HEK293 (cell line): ENCODE results near the gene SULT2B1.

Source experiments
- ATF2 ChIP-seq: fragments of 450-650 bp; formaldehyde crosslinking; IDR thresholded peaks from 2 replicates; pipeline ENCODE4 v1.5.1; 2016; ENCODE audit warnings: missing biosample characterization, missing genetic modification characterization, low read depth
- TCF7L2 ChIP-seq: IDR thresholded peaks from 2 replicates; pipeline ENCODE4 v1.6.1; 2011; ENCODE audit warnings: low read depth, mild to moderate bottlenecking, inconsistent platforms, low read length, moderate library complexity, borderline replicate concordance
- ZNF302 ChIP-seq: fragments of 450-650 bp; formaldehyde crosslinking; IDR thresholded peaks from 2 replicates; pipeline ENCODE4 v1.5.1; 2016; ENCODE audit warnings: missing biosample characterization, missing genetic modification characterization, low read depth
- ZNF423 ChIP-seq: fragments of 450-650 bp; formaldehyde crosslinking; IDR thresholded peaks from 2 replicates; pipeline ENCODE4 v1.5.1; 2016; ENCODE audit warnings: missing biosample characterization, missing genetic modification characterization
- ZNF660 ChIP-seq: fragments of 450-650 bp; IDR thresholded peaks from 2 replicates; pipeline ENCODE4 v1.5.1; 2018; ENCODE audit warnings: missing biosample characterization, mild to moderate bottlenecking, missing genetic modification characterization
- TF ChIP-seq, protein P1 (sequence below): IDR thresholded peaks from 2 replicates; pipeline ENCODE4 v1.6.1; 2011; ENCODE audit warnings: mild to moderate bottlenecking, low read depth, low read length, borderline replicate concordance
- TF ChIP-seq, protein P2 (sequence below): fragments of 450-650 bp; formaldehyde crosslinking; IDR thresholded peaks from 2 replicates; pipeline ENCODE4 v1.5.1; 2016; ENCODE audit warnings: missing biosample characterization, missing genetic modification characterization

DNA sequence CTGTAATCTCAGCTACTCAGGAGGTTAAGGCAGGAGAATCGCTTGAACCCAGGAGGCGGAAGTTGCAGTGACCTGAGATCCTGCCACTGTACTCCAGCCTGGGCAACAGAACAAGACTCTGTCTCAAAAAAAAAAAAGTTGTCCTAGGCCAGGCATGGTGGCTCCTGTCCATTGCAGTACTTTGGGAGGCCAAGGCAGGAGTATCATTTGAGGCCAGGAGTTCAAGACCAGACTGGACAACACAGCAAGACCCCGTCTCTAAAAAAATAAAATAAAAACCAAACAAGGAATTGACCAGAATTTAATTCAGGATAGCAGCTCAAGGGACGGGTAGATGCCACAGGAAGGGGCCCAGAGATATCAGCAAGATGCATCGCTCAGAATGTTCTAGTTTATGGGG, 4.9 kb downstream of the SULT2B1 start:
- TF ChIP-seq, protein P1, sequence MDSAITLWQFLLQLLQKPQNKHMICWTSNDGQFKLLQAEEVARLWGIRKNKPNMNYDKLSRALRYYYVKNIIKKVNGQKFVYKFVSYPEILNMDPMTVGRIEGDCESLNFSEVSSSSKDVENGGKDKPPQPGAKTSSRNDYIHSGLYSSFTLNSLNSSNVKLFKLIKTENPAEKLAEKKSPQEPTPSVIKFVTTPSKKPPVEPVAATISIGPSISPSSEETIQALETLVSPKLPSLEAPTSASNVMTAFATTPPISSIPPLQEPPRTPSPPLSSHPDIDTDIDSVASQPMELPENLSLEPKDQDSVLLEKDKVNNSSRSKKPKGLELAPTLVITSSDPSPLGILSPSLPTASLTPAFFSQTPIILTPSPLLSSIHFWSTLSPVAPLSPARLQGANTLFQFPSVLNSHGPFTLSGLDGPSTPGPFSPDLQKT = no peak
- TF ChIP-seq TCF7L2 (no peak), ZNF423 (no peak), ATF2 (tag by site-specific recombination) (no peak), ZNF660 (tag by site-specific recombination) (no peak), ZNF302 (tag by site-specific recombination) (no peak)
- TF ChIP-seq, protein P2, sequence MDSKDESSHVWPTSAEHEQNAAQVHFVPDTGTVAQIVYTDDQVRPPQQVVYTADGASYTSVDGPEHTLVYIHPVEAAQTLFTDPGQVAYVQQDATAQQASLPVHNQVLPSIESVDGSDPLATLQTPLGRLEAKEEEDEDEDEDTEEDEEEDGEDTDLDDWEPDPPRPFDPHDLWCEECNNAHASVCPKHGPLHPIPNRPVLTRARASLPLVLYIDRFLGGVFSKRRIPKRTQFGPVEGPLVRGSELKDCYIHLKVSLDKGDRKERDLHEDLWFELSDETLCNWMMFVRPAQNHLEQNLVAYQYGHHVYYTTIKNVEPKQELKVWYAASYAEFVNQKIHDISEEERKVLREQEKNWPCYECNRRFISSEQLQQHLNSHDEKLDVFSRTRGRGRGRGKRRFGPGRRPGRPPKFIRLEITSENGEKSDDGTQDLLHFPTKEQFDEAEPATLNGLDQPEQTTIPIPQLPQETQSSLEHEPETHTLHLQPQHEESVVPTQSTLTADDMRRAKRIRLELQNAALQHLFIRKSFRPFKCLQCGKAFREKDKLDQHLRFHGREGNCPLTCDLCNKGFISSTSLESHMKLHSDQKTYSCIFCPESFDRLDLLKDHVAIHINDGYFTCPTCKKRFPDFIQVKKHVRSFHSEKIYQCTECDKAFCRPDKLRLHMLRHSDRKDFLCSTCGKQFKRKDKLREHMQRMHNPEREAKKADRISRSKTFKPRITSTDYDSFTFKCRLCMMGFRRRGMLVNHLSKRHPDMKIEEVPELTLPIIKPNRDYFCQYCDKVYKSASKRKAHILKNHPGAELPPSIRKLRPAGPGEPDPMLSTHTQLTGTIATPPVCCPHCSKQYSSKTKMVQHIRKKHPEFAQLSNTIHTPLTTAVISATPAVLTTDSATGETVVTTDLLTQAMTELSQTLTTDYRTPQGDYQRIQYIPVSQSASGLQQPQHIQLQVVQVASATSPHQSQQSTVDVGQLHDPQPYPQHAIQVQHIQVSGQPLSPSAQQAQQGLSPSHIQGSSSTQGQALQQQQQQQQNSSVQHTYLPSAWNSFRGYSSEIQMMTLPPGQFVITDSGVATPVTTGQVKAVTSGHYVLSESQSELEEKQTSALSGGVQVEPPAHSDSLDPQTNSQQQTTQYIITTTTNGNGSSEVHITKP (tag by site-specific recombination) = no peak
